ENCODE measurements around the gene AUP1.
A peak's percentile ranks its signal among the peaks of the same experiment; 100 is the strongest.

The AUP1 gene

GRCh38 chr2:74513605-74514367 lies 15.7 kb downstream of the AUP1 start:
- no peak for DNase-seq (ENCODE audit: low spot score)

- no peak for DNase-seq (ENCODE audit: low spot score)
Observed at GRCh38 chr2:74512744-74513604, 16.5 kb downstream of the AUP1 start.

GRCh38 chr2:74511104-74511989 lies 18.2 kb downstream of the AUP1 start:
- no peak for DNase-seq (ENCODE audit: low spot score)

GRCh38 chr2:74510272-74510671 lies 19.2 kb downstream of the AUP1 start:
- DNase-seq (ENCODE audit: low spot score), result no peak

GRCh38 chr2:74507926-74508520 lies 21.5 kb downstream of the AUP1 start:
- DNase-seq (ENCODE audit: low spot score), result no peak

- peak; percentile 99 for DNase-seq (ENCODE audit: low spot score)
Observed at GRCh38 chr2:74507145-74507925, 22.2 kb downstream of the AUP1 start, which contains the start of gene PCGF1. TSS of gene PCGF1 (minus strand) at chr2:74507695. CDS start at chr2:74507668, 27 bp downstream.

- no peak for DNase-seq (ENCODE audit: low spot score)
Observed at GRCh38 chr2:74505448-74506246, 23.9 kb downstream of the AUP1 start.

GRCh38 chr2:74504591-74504990 lies 24.9 kb downstream of the AUP1 start:
- no peak for DNase-seq (ENCODE audit: low spot score)

- no peak for DNase-seq (ENCODE audit: low spot score)
Observed at GRCh38 chr2:74503506-74504475, 25.7 kb downstream of the AUP1 start.

- DNase-seq (ENCODE audit: low spot score), result no peak
Observed at GRCh38 chr2:74502720-74503505, 26.6 kb downstream of the AUP1 start.

- no peak for DNase-seq (ENCODE audit: low spot score)
Observed at GRCh38 chr2:74502147-74502719, 27.3 kb downstream of the AUP1 start.

GRCh38 chr2:74501335-74502071 lies 28.0 kb downstream of the AUP1 start:
- no peak for DNase-seq (ENCODE audit: low spot score)

GRCh38 chr2:74500578-74500946 lies 28.9 kb downstream of the AUP1 start:
- no peak for DNase-seq (ENCODE audit: low spot score)

GRCh38 chr2:74499940-74500577 lies 29.4 kb downstream of the AUP1 start:
- DNase-seq (ENCODE audit: low spot score), result no peak

GRCh38 chr2:74499267-74499939 lies 30.1 kb downstream of the AUP1 start, which contains the start of gene LBX2:
TSS of gene LBX2 (minus strand) at chr2:74499603. CDS start at chr2:74499537, 66 bp downstream.
- DNase-seq (ENCODE audit: low spot score), result no peak
